Activated CD4-positive, alpha-beta T cell treated with anti-CD3 and anti-CD28 coated beads for 24 hours (primary cell): ENCODE data around the gene EMILIN2.

Source experiments
- DNase-seq, 2 donors: peaks; one replicate each; pipeline ENCODE4 v3.0.0-alpha.2; 2020; ENCODE audit warnings: low read depth in 2 of 2

The EMILIN2 gene

DNA sequence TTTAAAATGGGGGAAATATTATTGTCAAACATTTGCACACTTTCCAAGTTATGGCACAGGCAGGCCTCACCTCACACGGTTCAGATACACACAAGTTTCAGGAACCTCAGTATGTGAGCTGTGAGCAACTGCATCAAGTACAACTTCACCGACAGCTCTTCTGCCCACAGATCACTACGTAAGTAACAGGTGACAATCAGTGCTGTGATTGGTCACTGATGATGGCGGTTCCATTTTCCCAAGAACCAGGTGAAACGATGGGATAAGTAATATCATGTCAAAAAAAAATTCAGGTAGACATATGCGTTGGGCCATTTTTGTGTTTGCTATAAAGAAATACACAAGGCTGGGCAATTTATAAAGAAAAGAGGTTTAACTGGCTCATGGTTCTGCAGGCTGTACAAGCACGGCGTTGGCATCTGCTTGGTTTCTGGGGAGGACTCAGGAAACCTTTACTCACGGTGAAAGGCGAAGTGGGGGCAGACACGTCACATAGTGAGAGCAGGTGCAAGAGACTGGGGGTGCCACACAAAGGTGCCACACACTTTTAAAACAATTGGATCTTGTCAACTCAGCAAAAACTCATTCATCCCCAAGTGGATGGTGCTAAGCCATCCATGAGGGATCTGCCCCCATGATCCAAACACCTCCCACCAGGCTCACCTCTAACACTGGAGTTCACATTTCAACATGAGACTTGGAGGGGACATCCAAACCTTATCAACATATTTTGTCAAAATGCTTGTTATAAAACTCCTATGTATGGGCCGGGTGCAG lies 108.3 kb downstream of the EMILIN2 start:
- DNase-seq = no peak

DNA sequence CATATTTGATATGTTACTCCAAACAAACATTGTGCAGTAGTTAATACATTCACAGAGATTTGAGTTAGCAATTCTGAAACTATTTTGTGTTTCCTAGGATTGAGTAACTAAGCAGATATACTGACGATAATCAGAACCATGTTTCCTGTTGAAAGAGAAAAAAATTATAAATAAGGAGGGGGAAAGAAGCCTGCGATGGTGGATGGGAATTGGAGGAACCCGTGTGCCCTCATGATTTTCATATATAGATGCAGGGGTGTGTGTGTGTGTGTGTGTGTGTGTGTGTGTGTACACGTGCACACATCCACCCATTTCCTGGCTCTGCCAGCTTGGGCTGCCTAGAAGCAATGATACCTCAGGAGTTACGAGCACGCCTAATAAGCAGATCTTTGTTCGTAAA lies 109.2 kb downstream of the EMILIN2 start:
- DNase-seq = no peak

DNA sequence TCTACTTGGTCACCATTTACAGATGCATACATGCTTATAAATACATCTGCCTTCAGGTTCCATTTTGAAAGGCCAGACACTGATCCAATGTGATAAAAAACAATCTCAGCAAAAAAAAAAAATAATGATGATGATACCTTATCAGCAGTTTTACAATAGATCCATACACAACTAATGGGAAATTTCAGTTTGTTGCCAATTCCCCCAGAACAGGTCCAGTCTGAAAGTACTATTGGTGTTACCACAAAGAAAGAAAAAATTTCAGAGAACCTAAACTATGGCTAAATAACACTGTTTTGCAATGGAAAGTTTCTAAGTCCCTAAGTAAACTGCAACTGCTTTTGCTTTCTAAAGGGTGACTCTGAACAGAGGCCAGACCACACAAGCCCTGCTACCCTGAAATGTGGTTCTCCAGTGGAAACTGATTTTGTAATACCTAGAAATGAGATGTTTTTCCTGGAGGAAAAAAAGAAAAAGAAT lies 112.1 kb downstream of the EMILIN2 start:
- DNase-seq = no peak

DNA sequence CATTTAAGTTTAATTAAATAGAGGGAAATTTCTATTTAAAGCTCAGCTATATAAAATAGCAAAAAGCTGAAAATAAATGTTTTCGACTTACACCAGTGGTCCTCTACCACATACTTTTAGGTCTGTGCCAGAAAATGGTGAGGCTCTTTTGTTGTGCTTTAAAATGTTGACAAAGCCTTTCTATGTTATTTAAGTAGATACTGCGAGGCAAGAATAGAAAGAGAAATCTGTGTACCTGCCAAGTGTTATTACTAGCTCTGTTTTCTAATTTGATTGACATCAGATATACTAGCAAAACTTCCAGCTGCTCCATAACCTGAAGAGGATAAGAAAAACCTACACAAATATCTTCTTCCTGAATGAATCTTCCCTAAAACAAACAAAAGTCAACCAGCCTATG lies 112.5 kb downstream of the EMILIN2 start:
- DNase-seq = no peak

DNA sequence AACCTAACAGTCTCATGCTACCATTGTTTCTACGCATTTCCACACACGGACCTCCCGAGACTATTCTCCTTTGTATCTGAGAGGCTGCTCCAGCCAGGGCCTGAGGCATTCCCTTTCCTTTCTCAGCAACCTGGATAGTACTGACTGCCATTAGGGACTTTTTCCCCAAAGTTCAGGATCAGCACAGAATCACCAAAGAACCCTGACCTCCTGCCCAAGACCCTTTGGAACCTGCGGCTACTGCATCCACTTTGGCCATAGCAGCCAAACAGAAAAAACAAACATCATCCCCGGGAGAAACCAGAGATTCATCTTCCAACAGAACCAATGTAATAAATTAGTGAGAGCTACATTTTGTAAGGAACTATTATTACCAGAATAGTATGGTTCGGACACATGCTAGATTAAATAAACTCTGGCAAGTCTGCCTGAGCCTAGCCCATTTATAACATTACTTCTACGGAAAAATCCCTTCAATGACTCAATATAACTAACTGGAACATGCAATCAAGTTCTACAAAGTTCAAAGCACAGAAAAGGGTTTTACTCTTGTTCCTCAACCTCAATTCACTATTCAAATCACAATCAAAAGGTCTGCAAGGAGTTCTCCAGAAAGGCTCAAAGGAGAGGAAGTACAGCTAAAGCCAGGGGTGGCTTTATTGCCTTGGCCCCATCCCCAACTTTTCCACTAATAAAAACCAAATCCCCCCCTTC lies 114.3 kb downstream of the EMILIN2 start:
- no peak for DNase-seq

DNA sequence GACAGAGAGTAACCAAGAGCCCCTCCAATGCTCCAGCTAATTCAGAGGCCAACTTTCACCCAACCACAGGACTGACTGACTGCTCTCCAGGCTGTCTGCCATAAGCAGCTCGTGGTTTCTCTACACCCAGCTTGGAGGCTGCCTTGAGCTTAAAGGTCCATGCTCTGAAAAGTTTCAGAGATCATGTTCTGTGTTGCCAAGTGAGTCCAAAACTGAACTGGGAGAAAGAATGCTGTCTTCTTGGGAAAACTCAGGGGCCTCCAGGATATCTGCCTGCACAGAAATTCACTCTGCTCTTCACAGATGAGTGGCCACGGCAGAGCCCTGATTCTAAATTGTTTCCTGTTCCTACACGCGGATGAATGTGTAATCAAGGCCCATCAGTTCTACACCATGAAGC lies 115.0 kb downstream of the EMILIN2 start:
- DNase-seq = no peak

DNA sequence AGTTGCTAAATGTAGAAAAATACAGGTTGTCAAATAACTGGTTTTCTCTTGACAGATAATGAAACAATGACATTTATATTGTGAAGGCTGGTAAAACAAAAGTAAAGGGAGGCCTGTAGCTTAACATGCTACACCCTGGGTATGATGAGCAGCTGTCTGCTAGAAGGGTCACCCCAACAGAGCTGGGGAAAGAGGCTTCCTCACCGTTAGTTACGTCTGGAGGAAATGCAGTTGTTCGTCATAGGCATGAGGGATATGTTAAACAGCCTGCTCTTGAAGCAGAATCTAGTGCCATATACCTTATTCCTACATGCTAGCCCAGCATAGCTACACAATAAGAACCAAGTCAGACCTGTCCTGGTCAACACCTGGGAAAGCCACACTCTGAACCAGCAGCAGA lies 116.2 kb downstream of the EMILIN2 start:
- no peak for DNase-seq

DNA sequence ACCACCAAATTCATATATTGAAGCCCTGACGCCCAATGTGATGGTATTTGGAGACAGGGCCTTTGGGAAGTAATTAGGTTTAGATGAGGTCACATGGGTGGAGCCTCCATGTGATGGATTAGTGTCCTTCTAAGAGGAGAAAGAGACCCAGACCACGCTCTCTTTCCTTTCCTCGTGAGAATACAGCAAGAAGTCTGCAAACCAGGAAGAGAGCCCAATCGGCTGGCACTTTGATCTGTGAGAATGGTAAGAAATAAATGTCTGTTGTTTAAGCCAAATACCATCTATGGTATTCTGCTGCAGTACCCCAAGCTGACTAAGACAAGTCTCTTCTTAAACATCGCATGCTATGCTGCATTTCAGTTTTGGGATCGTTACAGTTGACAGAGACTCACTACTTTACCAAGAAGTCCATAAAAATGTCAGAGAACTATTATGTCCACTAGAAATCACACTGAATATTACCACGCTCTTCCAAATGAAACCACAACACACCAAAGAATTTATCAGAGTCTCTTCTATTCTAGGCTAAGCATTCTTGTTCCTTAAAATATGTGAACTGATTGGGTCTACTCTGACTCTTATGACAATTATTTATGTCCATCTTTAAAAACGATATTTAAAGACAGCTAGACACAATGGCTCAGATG lies 117.7 kb downstream of the EMILIN2 start:
- no peak for DNase-seq
